HEK293 (cell line): ENCODE results near the gene KANSL1.

ENCODE experiments used
- CTCF ChIA-PET: fragments of 350-600 bp; formaldehyde crosslinking; extraction: SDS; loops from one replicate; lab custom pipeline; 2021; ENCODE audit warnings: antibody characterized with exemption; lab: Yijun Ruan, JAX
- POLR2A ChIA-PET: fragments of 300-600 bp; formaldehyde crosslinking; extraction: SDS; loops from one replicate; lab custom pipeline; 2020; ENCODE audit warnings: antibody characterized with exemption, inconsistent platforms; lab: Yijun Ruan, JAX
- H3K27ac ChIP-seq: fragments of 200-500 bp; sonication (Bioruptor generic); 2 replicates; pipeline ENCODE4 v1.5.1; 2014; ENCODE audit warnings: low read depth, low read length, control low read depth, inconsistent platforms; ENCODE audit errors: extremely low read depth
- H3K36me3 ChIP-seq, 2 experiments: fragments of 200-500 bp in 1 of 2; sonication (Bioruptor generic) in 1 of 2; 1 replicate in 1 of 2; 2 replicates in 1 of 2; pipeline ENCODE4 v1.5.1; 2014 to 2017; ENCODE audit warnings: inconsistent platforms in 2 of 2, low read length in 2 of 2; ENCODE audit not compliant: control insufficient read depth in 2 of 2, insufficient read depth in 1 of 2
- H3K4me1 ChIP-seq: fragments of 200-500 bp; sonication (Bioruptor generic); 2 replicates; pipeline ENCODE4 v1.5.1; 2014; ENCODE audit warnings: mild to moderate bottlenecking, low read length, inconsistent platforms; ENCODE audit not compliant: control insufficient read depth, insufficient read depth
- H3K4me3 ChIP-seq: 2 replicates; pipeline ENCODE4 v1.5.1; 2011; ENCODE audit warnings: low read depth, mild to moderate bottlenecking, control low read depth, low read length, moderate library complexity
- H3K9me3 ChIP-seq: fragments of 200-500 bp; sonication (Bioruptor generic); 2 replicates; pipeline ENCODE4 v1.5.1; 2014; ENCODE audit warnings: low read depth, low read length, inconsistent platforms; ENCODE audit not compliant: control insufficient read depth, insufficient read depth
- FEZF1 ChIP-seq: fragments of 450-650 bp; formaldehyde crosslinking; IDR thresholded peaks from 2 replicates; pipeline ENCODE4 v1.5.1; 2016; ENCODE audit warnings: missing biosample characterization, missing genetic modification characterization
- GFI1B ChIP-seq: fragments of 450-650 bp; formaldehyde crosslinking; IDR thresholded peaks from 2 replicates; pipeline ENCODE4 v1.5.1; 2016; ENCODE audit warnings: missing biosample characterization, missing genetic modification characterization
- KLF10 ChIP-seq: fragments of 450-650 bp; IDR thresholded peaks from 2 replicates; pipeline ENCODE4 v1.5.1; 2018; ENCODE audit warnings: missing biosample characterization, mild to moderate bottlenecking, missing genetic modification characterization
- KLF7 ChIP-seq: fragments of 450-650 bp; formaldehyde crosslinking; IDR thresholded peaks from 2 replicates; pipeline ENCODE4 v1.5.1; 2016; ENCODE audit warnings: missing biosample characterization, missing genetic modification characterization, borderline replicate concordance
- REPIN1 ChIP-seq: fragments of 450-650 bp; formaldehyde crosslinking; IDR thresholded peaks from 2 replicates; pipeline ENCODE4 v1.5.1; 2017; ENCODE audit warnings: missing biosample characterization, missing genetic modification characterization, low read depth
- ZBTB20 ChIP-seq: fragments of 450-650 bp; formaldehyde crosslinking; IDR thresholded peaks from 2 replicates; pipeline ENCODE4 v1.5.1; 2016; ENCODE audit warnings: missing biosample characterization, missing genetic modification characterization
- ZBTB7A ChIP-seq: fragments of 450-650 bp; formaldehyde crosslinking; IDR thresholded peaks from 2 replicates; pipeline ENCODE4 v1.5.1; 2016; ENCODE audit warnings: low read depth, missing biosample characterization, missing genetic modification characterization
- ZFP37 ChIP-seq: fragments of 450-650 bp; formaldehyde crosslinking; IDR thresholded peaks from 2 replicates; pipeline ENCODE4 v1.5.1; 2016; ENCODE audit warnings: missing biosample characterization, missing genetic modification characterization
- ZFP41 ChIP-seq: fragments of 450-650 bp; formaldehyde crosslinking; IDR thresholded peaks from 2 replicates; pipeline ENCODE4 v1.5.1; 2016; ENCODE audit warnings: missing biosample characterization, missing genetic modification characterization, borderline replicate concordance
- ZNF132 ChIP-seq: fragments of 450-650 bp; formaldehyde crosslinking; IDR thresholded peaks from 2 replicates; pipeline ENCODE4 v1.5.1; 2017; ENCODE audit warnings: missing biosample characterization, missing genetic modification characterization, borderline replicate concordance
- ZNF23 ChIP-seq: fragments of 450-650 bp; formaldehyde crosslinking; IDR thresholded peaks from 2 replicates; pipeline ENCODE4 v1.5.1; 2016; ENCODE audit warnings: missing biosample characterization, missing genetic modification characterization, borderline replicate concordance
- ZNF239 ChIP-seq: fragments of 450-650 bp; formaldehyde crosslinking; IDR thresholded peaks from 2 replicates; pipeline ENCODE4 v1.5.1; 2016; ENCODE audit warnings: missing biosample characterization, missing genetic modification characterization
- ZNF292 ChIP-seq: fragments of 450-650 bp; formaldehyde crosslinking; IDR thresholded peaks from 2 replicates; pipeline ENCODE4 v1.5.1; 2016; ENCODE audit warnings: low read depth, missing biosample characterization, missing genetic modification characterization, borderline replicate concordance
- ZNF311 ChIP-seq: fragments of 450-650 bp; formaldehyde crosslinking; IDR thresholded peaks from 2 replicates; pipeline ENCODE4 v1.5.1; 2017; ENCODE audit warnings: missing biosample characterization, missing genetic modification characterization, borderline replicate concordance
- ZNF341 ChIP-seq: fragments of 450-650 bp; formaldehyde crosslinking; IDR thresholded peaks from 2 replicates; pipeline ENCODE4; 2016; ENCODE audit warnings: low read depth, missing biosample characterization, missing genetic modification characterization
- ZNF37A ChIP-seq: fragments of 450-650 bp; IDR thresholded peaks from 2 replicates; pipeline ENCODE4 v1.5.1; 2018; ENCODE audit warnings: missing biosample characterization, missing genetic modification characterization
- ZNF48 ChIP-seq: fragments of 450-650 bp; formaldehyde crosslinking; IDR thresholded peaks from 2 replicates; pipeline ENCODE4 v1.5.1; 2016; ENCODE audit warnings: missing biosample characterization, missing genetic modification characterization
- ZNF558 ChIP-seq: fragments of 450-650 bp; formaldehyde crosslinking; IDR thresholded peaks from 2 replicates; pipeline ENCODE4 v1.5.1; 2016; ENCODE audit warnings: missing biosample characterization, missing genetic modification characterization
- ZNF600 ChIP-seq: fragments of 450-650 bp; formaldehyde crosslinking; IDR thresholded peaks from 2 replicates; pipeline ENCODE4 v1.5.1; 2016; ENCODE audit warnings: missing biosample characterization, missing genetic modification characterization
- ZNF660 ChIP-seq: fragments of 450-650 bp; IDR thresholded peaks from 2 replicates; pipeline ENCODE4 v1.5.1; 2018; ENCODE audit warnings: missing biosample characterization, mild to moderate bottlenecking, missing genetic modification characterization
- ZNF707 ChIP-seq: fragments of 450-650 bp; formaldehyde crosslinking; IDR thresholded peaks from 2 replicates; pipeline ENCODE4 v1.5.1; 2016; ENCODE audit warnings: missing biosample characterization, missing genetic modification characterization
- ZNF747 ChIP-seq: fragments of 450-650 bp; formaldehyde crosslinking; IDR thresholded peaks from 2 replicates; pipeline ENCODE4 v1.5.1; 2016; ENCODE audit warnings: missing biosample characterization, missing genetic modification characterization
- ZNF76 ChIP-seq: fragments of 450-650 bp; formaldehyde crosslinking; IDR thresholded peaks from 2 replicates; pipeline ENCODE4; 2016; ENCODE audit warnings: low read depth, missing biosample characterization, missing genetic modification characterization, borderline replicate concordance
- ZNF843 ChIP-seq: fragments of 450-650 bp; formaldehyde crosslinking; IDR thresholded peaks from 2 replicates; pipeline ENCODE4 v1.5.1; 2016; ENCODE audit warnings: missing biosample characterization, missing genetic modification characterization
- ZSCAN16 ChIP-seq: fragments of 450-650 bp; formaldehyde crosslinking; IDR thresholded peaks from 2 replicates; pipeline ENCODE4 v1.5.1; 2016; ENCODE audit warnings: missing biosample characterization, missing genetic modification characterization
- TF ChIP-seq, protein P1 (sequence below): fragments of 450-650 bp; formaldehyde crosslinking; IDR thresholded peaks from 2 replicates; pipeline ENCODE4 v1.5.0; 2017; ENCODE audit warnings: missing biosample characterization, missing genetic modification characterization, borderline replicate concordance
- TF ChIP-seq, protein P2 (sequence below): fragments of 450-650 bp; formaldehyde crosslinking; IDR thresholded peaks from 2 replicates; pipeline ENCODE4 v1.5.1; 2017; ENCODE audit warnings: missing biosample characterization, missing genetic modification characterization
- TF ChIP-seq, protein P3 (sequence below): fragments of 450-650 bp; formaldehyde crosslinking; IDR thresholded peaks from 2 replicates; pipeline ENCODE4 v1.5.1; 2016; ENCODE audit warnings: missing biosample characterization, missing genetic modification characterization

KANSL1 gene

DNA sequence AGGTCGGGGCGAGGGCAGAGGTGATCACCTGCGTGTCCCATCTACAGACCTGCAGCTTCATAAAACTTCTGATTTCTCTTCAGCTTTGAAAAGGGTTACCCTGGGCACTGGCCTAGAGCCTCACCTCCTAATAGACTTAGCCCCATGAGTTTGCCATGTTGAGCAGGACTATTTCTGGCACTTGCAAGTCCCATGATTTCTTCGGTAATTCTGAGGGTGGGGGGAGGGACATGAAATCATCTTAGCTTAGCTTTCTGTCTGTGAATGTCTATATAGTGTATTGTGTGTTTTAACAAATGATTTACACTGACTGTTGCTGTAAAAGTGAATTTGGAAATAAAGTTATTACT, 165.3 kb downstream of the KANSL1 start (continued):
- TF ChIP-seq ZNF132 (tag by site-specific recombination) (no peak), ZNF23 (tag by site-specific recombination) (no peak), ZNF747 (tag by site-specific recombination) (no peak), ZBTB7A (tag by site-specific recombination) (no peak), ZNF311 (no peak), ZNF37A (no peak), ZSCAN16 (tag by site-specific recombination) (no peak), ZNF558 (no peak)
- TF ChIP-seq, protein P1, sequence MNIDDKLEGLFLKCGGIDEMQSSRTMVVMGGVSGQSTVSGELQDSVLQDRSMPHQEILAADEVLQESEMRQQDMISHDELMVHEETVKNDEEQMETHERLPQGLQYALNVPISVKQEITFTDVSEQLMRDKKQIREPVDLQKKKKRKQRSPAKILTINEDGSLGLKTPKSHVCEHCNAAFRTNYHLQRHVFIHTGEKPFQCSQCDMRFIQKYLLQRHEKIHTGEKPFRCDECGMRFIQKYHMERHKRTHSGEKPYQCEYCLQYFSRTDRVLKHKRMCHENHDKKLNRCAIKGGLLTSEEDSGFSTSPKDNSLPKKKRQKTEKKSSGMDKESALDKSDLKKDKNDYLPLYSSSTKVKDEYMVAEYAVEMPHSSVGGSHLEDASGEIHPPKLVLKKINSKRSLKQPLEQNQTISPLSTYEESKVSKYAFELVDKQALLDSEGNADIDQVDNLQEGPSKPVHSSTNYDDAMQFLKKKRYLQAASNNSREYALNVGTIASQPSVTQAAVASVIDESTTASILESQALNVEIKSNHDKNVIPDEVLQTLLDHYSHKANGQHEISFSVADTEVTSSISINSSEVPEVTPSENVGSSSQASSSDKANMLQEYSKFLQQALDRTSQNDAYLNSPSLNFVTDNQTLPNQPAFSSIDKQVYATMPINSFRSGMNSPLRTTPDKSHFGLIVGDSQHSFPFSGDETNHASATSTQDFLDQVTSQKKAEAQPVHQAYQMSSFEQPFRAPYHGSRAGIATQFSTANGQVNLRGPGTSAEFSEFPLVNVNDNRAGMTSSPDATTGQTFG (tag by site-specific recombination): no peak
- TF ChIP-seq, protein P2, sequence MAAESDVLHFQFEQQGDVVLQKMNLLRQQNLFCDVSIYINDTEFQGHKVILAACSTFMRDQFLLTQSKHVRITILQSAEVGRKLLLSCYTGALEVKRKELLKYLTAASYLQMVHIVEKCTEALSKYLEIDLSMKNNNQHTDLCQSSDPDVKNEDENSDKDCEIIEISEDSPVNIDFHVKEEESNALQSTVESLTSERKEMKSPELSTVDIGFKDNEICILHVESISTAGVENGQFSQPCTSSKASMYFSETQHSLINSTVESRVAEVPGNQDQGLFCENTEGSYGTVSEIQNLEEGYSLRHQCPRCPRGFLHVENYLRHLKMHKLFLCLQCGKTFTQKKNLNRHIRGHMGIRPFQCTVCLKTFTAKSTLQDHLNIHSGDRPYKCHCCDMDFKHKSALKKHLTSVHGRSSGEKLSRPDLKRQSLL (tag by site-specific recombination): no peak

DNA sequence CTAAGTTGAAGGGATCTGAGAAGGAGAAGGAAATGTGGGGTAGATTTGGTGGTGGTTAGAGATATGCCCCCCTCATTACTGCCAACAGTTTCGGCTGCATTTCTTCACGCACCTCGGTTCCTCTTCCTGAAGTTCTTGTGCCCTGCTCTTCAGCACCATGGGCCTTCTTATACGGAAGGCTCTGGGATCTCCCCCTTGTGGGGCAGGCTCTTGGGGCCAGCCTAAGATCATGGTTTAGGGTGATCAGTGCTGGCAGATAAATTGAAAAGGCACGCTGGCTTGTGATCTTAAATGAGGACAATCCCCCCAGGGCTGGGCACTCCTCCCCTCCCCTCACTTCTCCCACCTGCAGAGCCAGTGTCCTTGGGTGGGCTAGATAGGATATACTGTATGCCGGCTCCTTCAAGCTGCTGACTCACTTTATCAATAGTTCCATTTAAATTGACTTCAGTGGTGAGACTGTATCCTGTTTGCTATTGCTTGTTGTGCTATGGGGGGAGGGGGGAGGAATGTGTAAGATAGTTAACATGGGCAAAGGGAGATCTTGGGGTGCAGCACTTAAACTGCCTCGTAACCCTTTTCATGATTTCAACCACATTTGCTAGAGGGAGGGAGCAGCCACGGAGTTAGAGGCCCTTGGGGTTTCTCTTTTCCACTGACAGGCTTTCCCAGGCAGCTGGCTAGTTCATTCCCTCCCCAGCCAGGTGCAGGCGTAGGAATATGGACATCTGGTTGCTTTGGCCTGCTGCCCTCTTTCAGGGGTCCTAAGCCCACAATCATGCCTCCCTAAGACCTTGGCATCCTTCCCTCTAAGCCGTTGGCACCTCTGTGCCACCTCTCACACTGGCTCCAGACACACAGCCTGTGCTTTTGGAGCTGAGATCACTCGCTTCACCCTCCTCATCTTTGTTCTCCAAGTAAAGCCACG, 165.9 kb downstream of the KANSL1 start:
- H3K27ac ChIP-seq: no peak overlapping the region
- H3K9me3 ChIP-seq: no peaks in the 10 kb centered on the region
- H3K4me3 ChIP-seq: no peak overlapping the region
- H3K4me1 ChIP-seq: no peaks in the 10 kb centered on the region
- peaks cover 3 to 83% of the 10 kb centered on the region in 2 experiments; a peak in 1 of 3 replicates for H3K36me3 ChIP-seq
- ChIA-PET CTCF (interaction anchor here (0.5 to 3.9 kb wide), 4 partner anchors 17 to 184 kb away, joined by 3 to 18 read pairs (median 4); no protein-coding TSS in a partner anchor), POLR2A (interaction anchor here (0.6 kb wide), 1 partner anchor 31 kb away, joined by 3 read pairs; no protein-coding TSS in a partner anchor)
- TF ChIP-seq ZNF600 (0 out of 2 replicates have a peak, but pooled peaks have one; percentile 14), ZNF660 (0 out of 2 replicates have a peak, but pooled peaks have one; percentile 41)
- TF ChIP-seq, protein P3, sequence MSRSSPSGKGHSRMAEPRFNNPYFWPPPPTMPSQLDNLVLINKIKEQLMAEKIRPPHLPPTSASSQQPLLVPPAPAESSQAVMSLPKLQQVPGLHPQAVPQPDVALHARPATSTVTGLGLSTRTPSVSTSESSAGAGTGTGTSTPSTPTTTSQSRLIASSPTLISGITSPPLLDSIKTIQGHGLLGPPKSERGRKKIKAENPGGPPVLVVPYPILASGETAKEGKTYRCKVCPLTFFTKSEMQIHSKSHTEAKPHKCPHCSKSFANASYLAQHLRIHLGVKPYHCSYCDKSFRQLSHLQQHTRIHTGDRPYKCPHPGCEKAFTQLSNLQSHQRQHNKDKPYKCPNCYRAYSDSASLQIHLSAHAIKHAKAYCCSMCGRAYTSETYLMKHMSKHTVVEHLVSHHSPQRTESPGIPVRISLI: no peak

DNA sequence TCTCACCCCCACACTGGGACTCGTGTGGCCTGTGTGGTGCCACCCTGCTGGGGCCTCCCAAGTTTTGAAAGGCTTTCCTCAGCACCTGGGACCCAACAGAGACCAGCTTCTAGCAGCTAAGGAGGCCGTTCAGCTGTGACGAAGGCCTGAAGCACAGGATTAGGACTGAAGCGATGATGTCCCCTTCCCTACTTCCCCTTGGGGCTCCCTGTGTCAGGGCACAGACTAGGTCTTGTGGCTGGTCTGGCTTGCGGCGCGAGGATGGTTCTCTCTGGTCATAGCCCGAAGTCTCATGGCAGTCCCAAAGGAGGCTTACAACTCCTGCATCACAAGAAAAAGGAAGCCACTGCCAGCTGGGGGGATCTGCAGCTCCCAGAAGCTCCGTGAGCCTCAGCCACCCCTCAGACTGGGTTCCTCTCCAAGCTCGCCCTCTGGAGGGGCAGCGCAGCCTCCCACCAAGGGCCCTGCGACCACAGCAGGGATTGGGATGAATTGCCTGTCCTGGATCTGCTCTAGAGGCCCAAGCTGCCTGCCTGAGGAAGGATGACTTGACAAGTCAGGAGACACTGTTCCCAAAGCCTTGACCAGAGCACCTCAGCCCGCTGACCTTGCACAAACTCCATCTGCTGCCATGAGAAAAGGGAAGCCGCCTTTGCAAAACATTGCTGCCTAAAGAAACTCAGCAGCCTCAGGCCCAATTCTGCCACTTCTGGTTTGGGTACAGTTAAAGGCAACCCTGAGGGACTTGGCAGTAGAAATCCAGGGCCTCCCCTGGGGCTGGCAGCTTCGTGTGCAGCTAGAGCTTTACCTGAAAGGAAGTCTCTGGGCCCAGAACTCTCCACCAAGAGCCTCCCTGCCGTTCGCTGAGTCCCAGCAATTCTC, 166.8 kb downstream of the KANSL1 start:
- CTCF ChIA-PET: interaction anchor here (0.6 to 3.9 kb wide), 2 partner anchors 18 to 1005 kb away, joined by 8 to 18 read pairs; no protein-coding TSS in a partner anchor
- Histone ChIP-seq H3K27ac (no peak overlapping the region), H3K4me3 (no peak overlapping the region), H3K36me3 (peaks cover 3 to 74% of the 10 kb centered on the region in 2 experiments; a peak in 1 of 3 replicates), H3K9me3 (no peaks in the 10 kb centered on the region), H3K4me1 (no peaks in the 10 kb centered on the region)
- POLR2A ChIA-PET: interaction anchor here (0.6 kb wide), 1 partner anchor 30 kb away, joined by 3 read pairs; no protein-coding TSS in a partner anchor
- no peak for TF ChIP-seq GFI1B (tag by site-specific recombination)
- TF ChIP-seq KLF10 (tag by site-specific recombination): no peak
- no peak for TF ChIP-seq ZNF341 (tag by site-specific recombination)
- no peak for TF ChIP-seq ZFP41 (tag by site-specific recombination)
- TF ChIP-seq ZNF292 (tag by site-specific recombination): no peak
- no peak for TF ChIP-seq ZBTB20 (tag by site-specific recombination)
- TF ChIP-seq FEZF1 (tag by site-specific recombination): no peak
- TF ChIP-seq ZNF660: no peak
- TF ChIP-seq ZNF707 (tag by site-specific recombination): no peak
- no peak for TF ChIP-seq KLF7 (tag by site-specific recombination)
- TF ChIP-seq ZNF76 (tag by site-specific recombination): no peak
- no peak for TF ChIP-seq ZFP37 (tag by site-specific recombination)
- TF ChIP-seq REPIN1 (tag by site-specific recombination): no peak
- TF ChIP-seq ZNF239 (tag by site-specific recombination): no peak
- no peak for TF ChIP-seq ZNF48 (tag by site-specific recombination)
- TF ChIP-seq ZNF843 (tag by site-specific recombination): no peak
